Skin of body (tissue), 2 donors: Measurements from ENCODE around the gene AGR2. TPM values are rescaled to one million over a fixed set of nuclear protein-coding genes. Genes with fewer than 3 reads are reported as not detected.

Source experiments
- DNase-seq: peaks from one replicate; lab custom pipeline; 2025; lab: John Stamatoyannopoulos, UW
- total RNA-seq: library from RNA; depleted of rRNA; stranded (reverse); fragments of >200 nt; gene quantifications from one replicate; pipeline ENCODE4 v1.2.3, GENCODE V29; 2014

The AGR2 gene
- total RNA-seq, 1 donor from 2014 or later = 21.7 TPM

DNA sequence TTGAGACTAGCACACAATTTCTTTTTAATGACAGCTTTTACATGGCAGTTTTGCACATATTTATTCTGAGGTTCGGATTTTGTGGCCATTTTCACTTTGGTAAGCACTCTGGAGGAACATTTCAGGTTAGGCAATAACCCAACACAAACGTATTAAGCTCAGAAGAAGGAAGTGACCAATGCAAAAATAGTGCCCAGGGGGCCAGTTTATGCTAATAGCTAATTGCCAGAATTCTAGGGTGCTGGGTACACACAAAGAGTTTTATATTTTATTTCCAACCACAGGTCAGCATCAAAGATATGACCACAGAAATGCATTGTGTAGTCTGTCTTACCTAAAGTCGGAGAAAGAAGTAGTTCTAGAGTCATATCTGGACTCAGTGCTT lies 8.4 kb upstream of the AGR2 start:
- no peak for DNase-seq

DNA sequence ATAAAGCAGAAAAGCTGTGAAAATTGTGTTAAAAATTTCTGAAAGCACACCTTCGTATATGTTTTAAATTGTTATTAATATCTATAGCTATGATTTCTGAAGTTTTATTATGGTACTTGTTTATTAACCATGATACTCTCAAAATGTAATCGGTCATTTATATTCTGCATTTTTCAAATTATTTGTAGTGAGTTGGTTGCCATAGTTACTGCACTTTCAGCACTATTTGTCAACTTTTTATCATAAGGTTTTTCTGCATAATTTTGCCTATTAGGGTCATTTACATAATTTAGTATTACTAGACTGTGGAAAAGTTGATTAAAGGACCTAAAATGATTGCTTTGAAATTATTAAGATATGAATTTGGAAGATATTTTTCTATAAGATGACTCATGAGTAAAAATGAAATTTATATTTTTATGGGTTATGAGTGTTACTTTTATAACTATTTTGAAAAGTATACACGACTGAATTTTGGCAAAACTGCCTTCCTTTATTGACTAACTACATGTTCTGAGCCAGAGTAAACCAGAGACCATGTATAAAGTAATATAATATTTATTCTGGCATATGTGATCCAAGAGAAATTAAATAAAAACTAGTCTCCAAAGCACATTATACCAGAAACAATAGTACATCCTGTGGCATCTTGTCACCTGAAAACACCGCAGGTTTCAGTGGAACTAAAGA lies 7.9 kb upstream of the AGR2 start:
- no peak for DNase-seq

DNA sequence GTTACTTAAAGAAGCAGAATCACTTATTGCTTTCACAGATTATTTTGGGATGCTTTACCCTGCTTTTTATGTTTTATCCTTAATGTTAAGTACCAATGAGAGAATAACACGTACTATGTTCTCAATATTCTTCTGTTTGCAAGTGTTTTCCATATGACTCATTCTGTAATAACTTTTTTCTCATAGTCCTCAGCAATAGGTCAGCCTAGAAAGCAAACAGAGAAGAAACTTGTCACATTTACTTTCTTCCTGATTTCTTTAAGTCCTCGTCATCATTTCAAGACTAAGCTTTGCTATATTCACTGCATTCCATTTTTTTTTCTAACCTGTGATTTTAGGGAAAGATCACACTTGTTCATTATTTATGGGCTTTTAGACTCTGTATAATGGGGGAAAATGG lies 6.8 kb upstream of the AGR2 start:
- DNase-seq = no peak

DNA sequence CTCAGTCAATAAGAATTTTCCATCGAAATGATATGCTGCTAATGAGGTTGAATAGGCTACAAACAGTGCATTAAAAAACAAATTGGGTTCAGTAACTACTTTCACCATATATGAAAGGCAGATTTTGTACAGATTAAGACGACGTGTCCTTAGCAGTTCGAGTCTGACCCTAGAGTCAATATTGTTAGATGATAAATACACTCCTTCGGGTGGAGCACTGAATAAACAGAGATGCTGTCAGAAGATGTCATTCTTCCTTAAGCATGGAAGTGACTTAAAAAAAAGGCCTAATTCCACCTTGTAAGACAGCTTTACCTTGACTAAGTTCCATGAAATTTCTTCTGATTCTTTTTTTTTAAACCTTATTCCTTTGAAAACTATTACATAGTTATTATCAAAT lies 5.8 kb upstream of the AGR2 start:
- DNase-seq = no peak

DNA sequence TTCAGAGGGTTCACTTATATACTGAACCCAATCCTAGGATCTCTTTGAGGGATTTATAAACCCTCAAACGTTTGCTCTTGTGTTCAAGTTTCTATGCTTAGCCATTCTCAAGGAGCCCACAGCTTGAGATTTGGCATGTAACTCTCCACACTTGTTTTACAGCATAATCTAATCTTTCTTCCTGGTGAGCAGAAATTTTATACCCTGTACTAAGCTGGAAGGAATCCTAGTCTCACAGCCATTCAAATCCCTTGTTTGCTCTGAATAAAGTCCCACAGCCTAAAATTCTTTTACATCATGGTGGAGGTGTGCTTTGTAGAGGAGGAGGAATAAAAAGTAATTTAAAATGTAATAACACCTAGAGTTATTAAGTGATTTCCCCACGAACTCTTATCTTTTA lies 5.3 kb upstream of the AGR2 start:
- DNase-seq = no peak

DNA sequence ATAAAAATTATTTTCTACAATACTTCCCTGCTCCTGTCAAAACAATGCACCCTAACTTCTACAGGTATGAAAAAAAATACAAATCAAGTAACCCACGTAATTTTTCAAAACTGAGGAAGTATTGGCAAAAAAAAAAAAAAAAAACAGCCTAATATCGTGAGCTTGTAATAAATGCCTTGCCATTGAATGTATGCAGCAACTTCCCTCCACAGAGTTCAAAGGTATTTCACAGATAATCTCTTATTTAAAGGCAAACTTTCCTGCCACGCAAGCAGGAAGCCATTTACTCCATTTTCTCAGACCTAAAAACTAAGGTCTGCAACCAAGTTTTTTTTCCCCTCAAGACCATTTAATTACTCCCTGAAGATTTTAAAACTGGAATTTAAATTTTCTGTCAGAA lies 642 bp upstream of the AGR2 start:
- DNase-seq = no peak

DNA sequence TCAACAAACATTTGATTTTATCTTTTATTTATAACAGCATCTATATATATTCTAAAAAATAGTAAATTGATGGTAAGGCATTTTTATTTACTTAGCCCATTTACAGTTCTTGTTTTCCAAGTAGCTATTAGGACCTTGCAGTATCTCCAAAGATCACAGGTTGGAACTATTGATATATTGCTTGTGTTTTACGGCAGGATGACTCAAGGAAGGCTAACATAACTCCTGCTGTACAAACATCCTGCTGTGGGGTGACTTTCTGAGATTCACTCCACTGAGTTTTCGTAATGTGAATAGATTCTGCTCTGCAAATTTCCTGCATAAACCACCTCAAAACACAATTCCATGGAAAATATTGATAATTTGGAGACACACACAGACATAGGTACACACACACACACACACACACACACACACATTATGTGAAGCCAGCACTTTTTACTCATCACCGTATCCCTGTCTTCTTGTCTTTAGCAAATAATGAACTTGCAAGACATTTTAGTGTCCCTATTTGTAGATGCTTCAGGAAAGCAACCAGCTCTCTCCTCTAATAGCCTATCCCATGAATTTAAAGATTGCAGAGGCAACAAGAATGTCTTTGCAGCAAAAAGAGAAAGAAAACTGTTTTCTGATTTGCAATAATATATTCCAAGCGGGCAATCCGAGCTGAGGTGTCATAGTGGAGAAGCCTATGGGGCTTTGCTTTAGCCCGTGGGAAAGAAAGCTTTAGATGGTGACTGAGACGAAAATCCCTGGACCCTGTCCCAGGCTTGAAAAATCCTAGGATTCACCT lies 722 bp downstream of the AGR2 start:
- no peak for DNase-seq

DNA sequence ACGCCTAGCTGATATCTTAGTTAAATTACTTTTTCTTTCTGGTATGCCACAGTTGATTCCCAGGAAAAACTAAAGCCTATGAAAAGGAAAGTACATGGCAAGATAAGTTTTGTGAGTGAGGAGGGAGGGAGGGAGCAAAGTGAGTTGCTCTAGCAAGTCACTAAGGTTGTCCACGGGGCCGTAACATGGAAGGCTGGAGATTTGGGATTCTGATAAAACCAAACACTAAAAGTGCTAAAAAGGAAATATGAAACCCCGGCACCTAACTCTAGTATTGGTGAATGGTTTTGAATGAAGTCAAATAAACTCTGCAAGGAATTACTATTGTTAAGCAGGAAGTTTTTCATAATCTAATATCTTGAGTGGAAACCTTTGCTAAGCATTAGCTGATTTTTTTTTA lies 1.7 kb downstream of the AGR2 start:
- DNase-seq = no peak

DNA sequence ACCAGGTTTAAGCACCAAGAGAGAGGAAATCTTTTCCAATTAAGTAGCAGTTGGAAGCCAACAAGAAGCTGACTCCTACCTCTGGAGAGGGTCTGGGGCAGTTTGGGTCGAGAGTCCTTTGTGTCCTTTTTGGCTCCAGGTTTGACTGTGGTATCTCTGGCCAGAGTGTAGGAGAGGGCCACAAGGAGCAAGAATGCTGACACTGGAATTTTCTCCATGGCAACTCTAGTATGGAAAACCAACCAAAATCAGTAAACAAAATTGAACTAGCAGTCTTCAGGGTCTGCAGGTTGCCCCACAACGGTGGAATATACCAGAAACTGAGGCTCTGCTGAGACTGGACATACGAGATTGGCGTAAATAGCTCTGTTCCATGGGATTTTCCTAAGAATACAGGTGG lies 3.2 kb downstream of the AGR2 start:
- DNase-seq = no peak

DNA sequence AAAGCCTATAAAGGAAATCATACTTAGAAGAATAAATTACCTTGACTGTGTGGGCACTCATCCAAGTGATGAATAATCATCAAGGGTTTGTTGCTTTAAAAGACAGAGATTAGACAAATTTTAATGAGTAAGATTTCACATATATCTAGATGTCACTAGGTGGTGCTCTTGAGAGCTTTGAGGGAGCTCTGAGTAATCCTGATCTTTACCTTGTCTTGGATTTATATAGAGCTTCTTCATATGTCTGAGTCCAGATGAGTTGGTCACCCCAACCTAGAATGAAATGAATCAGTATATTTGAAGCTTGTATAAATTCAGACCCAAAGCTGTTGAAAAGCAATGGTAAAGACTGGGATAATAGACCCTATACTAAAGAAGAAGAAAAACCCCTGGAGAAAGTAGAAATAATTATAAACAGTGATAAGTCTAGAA lies 3.7 kb downstream of the AGR2 start:
- DNase-seq = peak; percentile 20

DNA sequence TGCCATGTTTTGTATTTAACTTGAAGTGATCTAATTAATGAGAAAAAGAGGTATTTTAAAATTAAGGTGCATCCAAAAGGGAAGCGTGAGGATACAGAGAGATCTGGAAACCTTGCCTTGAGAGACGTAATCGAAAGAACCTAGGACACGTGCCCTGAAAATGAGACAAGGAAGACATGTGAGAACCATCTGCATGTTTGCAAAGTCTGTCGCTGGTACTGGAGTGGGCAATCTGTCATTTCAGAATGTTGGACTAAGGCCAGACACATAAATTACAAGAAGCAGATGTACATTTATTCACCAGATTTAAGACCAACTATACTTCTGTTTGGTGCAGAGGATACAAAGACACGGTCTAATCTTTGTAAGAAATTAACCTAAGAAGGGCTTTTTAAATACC lies 9.2 kb downstream of the AGR2 start:
- DNase-seq = peak; percentile 6

DNA sequence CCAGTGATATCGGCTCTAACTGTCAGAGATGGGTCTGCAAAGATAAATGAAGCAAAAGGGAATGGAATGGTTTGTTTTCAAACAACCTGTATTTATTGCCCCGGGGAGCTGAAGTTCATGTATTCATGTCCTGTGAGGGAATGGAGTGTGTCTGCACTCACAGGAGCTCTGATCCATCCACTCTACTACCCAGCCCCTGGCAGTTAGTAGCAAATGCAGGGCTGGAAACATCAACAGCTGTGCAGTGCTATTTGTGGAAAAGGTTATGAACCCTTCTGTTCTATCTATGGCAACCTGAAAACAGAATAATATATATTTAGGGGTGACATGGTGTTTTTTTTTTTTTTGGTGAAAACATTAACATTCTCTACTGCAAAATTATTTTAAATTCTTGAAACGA lies 9.8 kb downstream of the AGR2 start:
- DNase-seq = no peak

DNA sequence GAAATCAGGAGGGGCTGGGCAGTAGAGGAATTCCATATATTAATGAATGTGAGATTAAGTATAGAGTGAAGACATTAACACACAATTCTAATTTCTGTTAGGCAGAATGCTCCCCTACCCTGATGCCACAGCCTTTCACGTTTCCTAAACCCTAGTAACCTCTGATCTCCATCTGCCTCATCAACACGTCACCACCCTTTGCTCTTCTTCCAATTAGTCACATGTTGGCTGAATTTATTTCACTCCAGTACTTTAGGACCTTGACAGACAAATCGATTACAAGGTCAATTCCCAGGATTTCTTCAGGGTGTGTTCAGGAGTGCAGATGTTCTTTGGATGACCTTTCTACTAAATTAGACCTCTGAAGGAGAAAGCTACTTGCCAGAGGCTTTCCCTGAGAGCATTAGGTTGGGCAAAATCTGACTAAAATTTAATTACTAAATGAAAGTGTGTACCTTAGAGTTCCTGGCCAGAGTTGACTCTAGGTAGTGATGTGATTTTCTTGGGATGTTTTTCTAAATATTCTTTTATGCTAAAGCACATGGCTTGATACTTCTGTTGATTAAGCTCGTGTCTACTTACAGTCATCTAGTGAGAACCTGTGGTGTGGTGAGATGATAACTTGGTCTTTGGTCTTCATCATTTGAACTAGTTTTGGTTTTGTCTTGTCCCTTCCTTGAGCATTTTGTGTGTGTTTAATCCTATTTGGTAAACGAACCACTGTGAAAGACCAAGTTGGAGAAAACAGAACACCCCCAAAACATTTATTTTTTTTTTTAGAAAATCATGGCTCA lies 12.7 kb downstream of the AGR2 start:
- no peak for DNase-seq

DNA sequence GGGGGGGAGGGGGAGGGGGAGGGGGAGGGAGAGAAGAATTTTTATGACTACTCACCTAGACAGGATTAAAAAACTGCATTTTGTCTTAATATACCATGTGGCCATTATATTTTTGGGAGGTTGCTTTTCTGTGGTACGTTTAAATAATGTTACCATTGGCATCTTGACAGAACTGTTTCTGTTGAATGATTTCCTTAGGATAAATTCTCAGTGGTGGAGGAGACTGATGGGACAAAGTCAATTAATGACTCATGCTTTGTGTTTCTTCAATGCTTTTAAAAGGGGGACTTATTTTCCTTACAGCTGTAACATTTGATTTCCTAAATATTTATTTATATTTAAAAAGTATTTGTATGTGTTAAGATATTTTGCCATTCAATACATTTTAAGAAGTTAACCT lies 13.7 kb downstream of the AGR2 start:
- DNase-seq = no peak

DNA sequence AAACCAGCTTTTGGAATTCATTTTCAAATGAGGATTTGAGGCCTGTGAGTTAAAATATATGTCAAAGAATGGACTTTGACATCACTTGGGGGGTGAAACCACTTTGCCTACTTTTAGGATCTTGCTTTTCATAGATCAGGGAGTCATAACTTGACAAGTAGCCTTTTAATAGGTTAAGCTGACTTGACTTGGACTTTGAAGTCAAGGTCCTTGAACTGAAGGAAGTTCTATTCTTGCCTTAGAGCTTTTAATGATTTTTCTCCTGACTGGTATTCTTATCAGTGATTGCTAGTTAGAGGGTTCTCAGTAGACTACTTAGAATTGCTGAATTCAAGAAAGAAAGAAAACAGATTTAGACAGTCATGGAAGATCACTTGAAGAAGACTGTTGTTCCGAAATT lies 17.7 kb downstream of the AGR2 start:
- no peak for DNase-seq

DNA sequence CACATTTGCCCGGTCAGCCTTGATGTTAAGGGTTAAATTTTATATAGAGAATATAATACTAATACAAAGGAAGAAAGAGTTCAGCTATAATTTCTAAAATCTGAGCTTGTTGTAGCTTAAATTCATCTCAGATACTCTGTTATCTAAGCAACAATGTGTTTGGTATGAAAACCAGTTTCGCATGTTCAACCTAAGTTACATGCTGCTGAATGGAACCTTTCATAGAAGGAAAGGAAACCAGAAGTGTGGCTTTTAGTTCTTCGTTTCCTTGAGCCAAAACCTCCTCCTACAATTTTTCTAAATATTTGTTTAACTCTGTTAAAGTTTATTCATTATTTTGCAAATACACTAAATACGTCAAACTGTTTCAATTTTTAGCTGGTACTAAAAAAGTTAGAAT lies 18.5 kb downstream of the AGR2 start:
- DNase-seq = no peak

DNA sequence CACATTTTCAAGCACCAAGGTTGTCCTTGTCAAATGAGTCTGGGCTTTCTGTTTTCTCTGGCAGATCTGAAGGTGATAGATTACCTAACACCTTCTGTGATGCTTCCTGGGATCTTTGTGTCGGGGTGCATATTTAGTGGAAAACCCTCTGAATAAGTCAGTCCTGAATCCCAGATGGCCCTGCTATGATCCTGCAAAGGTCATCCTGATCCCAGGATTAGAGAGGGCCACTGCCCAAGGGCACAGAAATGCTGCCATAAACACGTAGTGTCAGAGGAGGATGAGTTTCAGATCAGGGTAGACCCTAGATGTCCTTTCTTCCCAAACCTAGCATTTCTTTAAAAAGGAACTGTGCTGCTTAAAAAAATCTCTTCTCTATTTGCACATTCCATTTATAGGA lies 19.0 kb downstream of the AGR2 start:
- no peak for DNase-seq

DNA sequence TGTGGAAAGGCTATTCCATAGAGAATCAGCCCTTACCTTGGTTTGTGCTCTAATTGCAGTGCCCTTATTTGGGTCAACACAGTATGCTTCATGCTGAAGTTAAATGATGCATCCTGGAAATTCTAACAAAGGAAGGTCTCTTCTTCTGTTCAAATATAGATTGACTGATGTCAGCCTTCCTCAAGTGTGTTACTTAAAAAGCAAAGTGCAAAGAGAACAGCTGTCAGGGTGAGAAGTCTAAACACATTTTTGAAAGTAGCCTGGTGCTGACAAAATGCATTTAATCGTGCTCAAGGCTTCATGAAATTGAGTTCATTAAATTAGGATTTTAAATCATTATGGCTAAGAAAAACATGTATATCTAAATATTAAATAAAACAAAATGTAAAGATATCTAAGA lies 19.5 kb downstream of the AGR2 start:
- DNase-seq = no peak

DNA sequence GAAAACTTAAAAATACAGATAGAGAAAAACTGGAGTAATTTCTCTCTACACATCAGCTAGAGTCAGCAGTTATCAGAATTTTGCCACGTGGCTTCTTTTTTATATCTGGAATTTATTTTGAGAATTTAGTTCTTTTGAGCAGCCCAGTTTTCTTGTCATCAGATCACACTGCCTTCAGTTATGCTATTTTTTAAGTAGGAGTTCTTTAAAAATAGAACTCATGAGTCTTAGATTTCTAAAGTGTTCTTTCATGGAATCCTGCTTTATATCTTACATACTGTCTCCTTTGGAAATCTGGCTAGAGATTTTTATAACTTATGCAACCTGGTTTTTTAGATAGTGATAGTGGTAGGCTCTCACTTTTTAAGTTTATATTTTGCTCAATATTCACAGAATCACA lies 24.2 kb downstream of the AGR2 start:
- no peak for DNase-seq

DNA sequence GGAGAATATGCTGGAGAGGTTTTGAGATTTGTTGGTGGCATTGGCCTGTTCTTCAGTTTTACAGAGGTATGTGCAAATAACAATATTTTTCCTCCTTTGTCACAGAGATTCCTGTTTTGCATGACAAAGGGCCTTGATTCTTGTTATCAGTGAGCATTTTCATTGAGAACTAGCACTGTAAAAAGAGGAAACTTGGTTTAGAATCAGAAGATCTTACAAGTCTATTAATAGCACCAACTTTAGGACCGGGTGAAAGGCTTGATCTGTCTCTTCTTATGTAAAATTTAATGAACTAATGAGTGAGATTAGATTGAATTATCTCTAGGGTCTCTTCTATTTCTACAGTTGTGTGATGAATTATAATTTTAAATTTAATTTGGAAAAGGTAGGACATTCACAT lies 25.7 kb downstream of the AGR2 start:
- no peak for DNase-seq

DNA sequence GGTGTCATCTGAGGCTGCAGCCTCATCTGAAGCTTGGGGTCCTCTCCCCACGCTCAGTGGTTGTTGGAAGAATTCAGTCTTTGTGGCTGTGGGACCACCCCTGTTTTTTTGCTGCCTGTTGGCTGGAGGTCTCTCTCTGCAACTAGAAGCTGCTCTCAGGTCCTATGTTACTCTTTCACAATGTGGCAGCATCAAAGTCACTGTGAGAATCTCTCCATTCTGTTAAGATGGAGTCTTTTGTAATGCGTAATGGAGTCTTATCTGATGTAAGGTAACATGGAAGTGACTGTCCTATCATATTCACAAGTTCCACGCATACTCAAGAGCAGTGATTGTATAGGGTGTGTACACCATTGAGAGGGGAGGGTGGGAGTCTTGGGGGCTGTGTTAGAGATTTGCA lies 26.3 kb downstream of the AGR2 start:
- no peak for DNase-seq

DNA sequence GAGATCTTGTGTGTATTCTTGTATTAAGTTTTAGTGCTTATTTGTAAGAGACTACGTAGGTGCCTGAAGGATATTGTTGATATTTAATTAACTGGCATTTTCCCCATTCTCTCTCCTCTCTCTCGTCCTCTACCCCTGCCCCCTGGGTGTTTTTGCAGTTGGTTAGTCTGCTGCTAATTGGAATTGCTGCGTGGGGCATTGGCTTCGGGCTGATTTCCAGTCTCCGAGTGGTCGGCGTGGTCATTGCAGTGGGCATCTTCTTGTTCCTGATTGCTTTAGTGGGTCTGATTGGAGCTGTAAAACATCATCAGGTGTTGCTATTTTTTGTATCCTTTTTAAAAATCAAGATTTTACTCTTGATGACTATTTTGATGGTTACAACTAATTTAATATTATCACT lies 28.7 kb downstream of the AGR2 start:
- DNase-seq = no peak

DNA sequence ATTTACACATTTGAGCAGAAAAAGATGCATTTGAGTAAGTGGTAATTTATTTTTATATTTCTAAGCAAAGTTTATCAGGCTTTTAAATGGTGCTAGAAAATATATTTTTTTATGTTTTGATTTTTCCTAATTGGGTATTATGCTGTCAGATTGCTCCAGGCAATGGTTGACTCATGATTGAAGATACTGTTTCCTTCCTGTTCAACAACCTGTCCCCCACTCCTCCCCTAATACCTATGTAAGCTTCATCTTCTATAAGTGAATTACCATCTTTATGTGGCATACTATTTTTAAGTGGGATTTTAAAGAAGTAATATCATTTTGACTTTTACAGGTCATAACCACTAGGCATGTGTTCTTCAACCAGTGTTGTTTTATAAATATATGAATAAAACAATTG lies 29.8 kb downstream of the AGR2 start:
- no peak for DNase-seq
